ENCODE measurements around the gene NPM3.

NPM3 gene

GRCh38 chr10:101749047-101750016 lies 33.9 kb downstream of the NPM3 start:
- DNase-seq, result no peak

GRCh38 chr10:101748496-101748895 lies 34.8 kb downstream of the NPM3 start:
- DNase-seq, result no peak

- no peak for DNase-seq
Observed at GRCh38 chr10:101745074-101745696, 38.1 kb downstream of the NPM3 start.

GRCh38 chr10:101744267-101744666 lies 39.0 kb downstream of the NPM3 start:
- no peak for DNase-seq

GRCh38 chr10:101741938-101742337 lies 41.3 kb downstream of the NPM3 start:
- DNase-seq, result no peak

- DNase-seq, result no peak
Observed at GRCh38 chr10:101736666-101737065, 46.6 kb downstream of the NPM3 start.

- no peak for DNase-seq
Observed at GRCh38 chr10:101732096-101732495, 51.1 kb downstream of the NPM3 start.
